Testis (tissue), 3 donors: ENCODE measurements around the gene NOC2L. TPM values are rescaled to one million over a fixed set of nuclear protein-coding genes. Genes with fewer than 3 reads are reported as not detected.

Experiments used
- DNase-seq: peaks from one replicate; pipeline ENCODE4 v3.0.0-alpha.2; 2019
- H3K27ac ChIP-seq, 2 donors: fragments of 200-600 bp; sonication (generic); one replicate each; pipeline ENCODE4 v1.5.1; 2019
- H3K27me3 ChIP-seq: fragments of 200-600 bp; sonication (generic); one replicate; pipeline ENCODE4 v1.5.1; 2019
- H3K36me3 ChIP-seq: fragments of 200-600 bp; sonication (generic); one replicate; pipeline ENCODE4 v1.5.1; 2017; ENCODE audit warnings: low read depth; ENCODE audit errors: missing control alignments
- H3K4me1 ChIP-seq: fragments of 200-600 bp; sonication (generic); one replicate; pipeline ENCODE4 v1.5.1; 2019
- H3K4me3 ChIP-seq, 2 donors: fragments of 200-600 bp; sonication (generic); one replicate each; pipeline ENCODE4 v1.5.1; 2017 to 2019
- H3K9me3 ChIP-seq: fragments of 200-600 bp; sonication (generic); one replicate; pipeline ENCODE4 v1.5.1; 2017
- CTCF ChIP-seq, 3 experiments: fragments of 450-650 bp in 2 of 3; fragments of 200-600 bp in 1 of 3; sonication (generic) in 1 of 3; IDR thresholded peaks; one replicate each; pipeline ENCODE4 v1.5.1; 2016 to 2019; ENCODE audit warnings: antibody characterized with exemption in 3 of 3, mild to moderate bottlenecking in 2 of 3, moderate library complexity in 1 of 3
- POLR2A ChIP-seq: fragments of 450-650 bp; IDR thresholded peaks from one replicate; pipeline ENCODE4 v1.6.1; 2017; ENCODE audit warnings: antibody characterized with exemption, mild to moderate bottlenecking, moderate library complexity
- WGBS, 2 donors: methylation state at CpG; one replicate each; pipeline ENCODE4 v1.1.5; 2018; 5-methylcytosine and 5-hydroxymethylcytosine counted together
- intact Hi-C: fragments of 100-400 bp; cut with DNase I; formaldehyde crosslinking; loops from one replicate; pipeline ENCODE4 v1.15.1; 2023; ENCODE audit warnings: low total_unique reads
- polyA plus RNA-seq: library from polyadenylated mRNA; stranded (reverse); fragments of 350-450 nt; fragmentation: Illumina TruSeq; extraction: RNeasy Lipid Tissue Mini Kit (QIAGEN cat#74804); gene quantifications from one replicate; pipeline ENCODE4 v1.2.3, GENCODE V29; 2014; ENCODE audit warnings: low read depth, low replicate concordance; ENCODE audit not compliant: insufficient read depth
- total RNA-seq, 2 donors: library from RNA; depleted of rRNA; stranded (reverse); fragments of >200 nt; gene quantifications; one replicate each; pipeline ENCODE4 v1.2.3, GENCODE V29; 2016

NOC2L gene
- total and polyA plus RNA-seq, 3 donors from 2014 or later = 78.3 to 94.0 (median 82.5) TPM

GRCh38 chr1:918843-919242, 40.2 kb downstream of the NOC2L start:
- TF ChIP-seq CTCF (IDR thresholded peaks at IDR 0.05) (no peak), POLR2A (no peak)
- H3K27ac ChIP-seq = no peak overlapping the region
- WGBS, 2 donors = 78 to 90% methylated on average over 2 to 6 of the region's 6 CpGs
- peaks cover 31% of the 10 kb centered on the region for H3K4me1 ChIP-seq
- no peaks in the 10 kb centered on the region for H3K27me3 ChIP-seq
- H3K4me3 ChIP-seq = no peak overlapping the region
- intact Hi-C loops = no loop called here
- no peaks in the 10 kb centered on the region for H3K9me3 ChIP-seq
- no peak for DNase-seq
- no peaks in the 10 kb centered on the region for H3K36me3 ChIP-seq

- Histone ChIP-seq H3K9me3 (no peaks in the 10 kb centered on the region), H3K4me3 (no peak overlapping the region), H3K27ac (no peak overlapping the region), H3K27me3 (no peaks in the 10 kb centered on the region), H3K36me3 (no peaks in the 10 kb centered on the region), H3K4me1 (peaks cover 29% of the 10 kb centered on the region)
- 87% methylated on average over 13 of the region's 15 CpGs; no CpG with 5 or more reads in 1 of the 2 donors for WGBS, 2 donors
- intact Hi-C loops = no loop called here
- TF ChIP-seq CTCF (IDR thresholded peaks at IDR 0.05) (no peak), POLR2A (no peak)
- DNase-seq = no peak
Observed at GRCh38 chr1:918353-918752, 40.7 kb downstream of the NOC2L start.

- Histone ChIP-seq H3K27me3 (no peaks in the 10 kb centered on the region), H3K4me1 (peaks cover 24% of the 10 kb centered on the region), H3K9me3 (no peaks in the 10 kb centered on the region), H3K27ac (no peak overlapping the region), H3K4me3 (no peak overlapping the region), H3K36me3 (no peaks in the 10 kb centered on the region)
- TF ChIP-seq POLR2A (no peak), CTCF (IDR thresholded peaks at IDR 0.05) (no peak)
- 75 to 90% methylated on average over 8 to 22 of the region's 22 CpGs for WGBS, 2 donors
- no peak for DNase-seq
- intact Hi-C loops = no loop called here
Observed at GRCh38 chr1:917466-918091, 41.5 kb downstream of the NOC2L start.

- WGBS, 2 donors = 35 to 52% methylated on average over 4 to 7 of the region's 7 CpGs
- no peaks in the 10 kb centered on the region for H3K27me3 ChIP-seq
- TF ChIP-seq CTCF (IDR thresholded peaks at IDR 0.05) (no peak), POLR2A (no peak)
- H3K36me3 ChIP-seq = no peaks in the 10 kb centered on the region
- no peak overlapping the region for H3K4me3 ChIP-seq
- intact Hi-C loops = no loop called here
- DNase-seq = no peak
- H3K9me3 ChIP-seq = no peaks in the 10 kb centered on the region
- H3K4me1 ChIP-seq = peaks cover 24% of the 10 kb centered on the region
- H3K27ac ChIP-seq = no peak overlapping the region
Observed at GRCh38 chr1:917076-917459, 42.0 kb downstream of the NOC2L start.
